Activated T-helper 2 cell treated with anti-CD3 and anti-CD28 coated beads, Interferon-gamma antibody, Interleukin-2, Interleukin-4, amounts not matched to agents 10 μg/mL and 5 μg/mL and 100 μg/mL, durations not matched to agents 14 hours and 24 hours and 36 hours (primary cell): ENCODE results near the gene SDK2. TPM values are rescaled to one million over a fixed set of nuclear protein-coding genes. Genes with fewer than 3 reads are reported as not detected.
A peak's percentile ranks its signal among the peaks of the same experiment; 100 is the strongest.

ENCODE experiments used
- DNase-seq: peaks from one replicate; pipeline ENCODE4 v3.0.0; 2021; ENCODE audit warnings: low spot score
- H3K27ac Mint-ChIP-seq: one replicate; pipeline ENCODE4 v1.8.0; 2021; ENCODE audit warnings: mixed read lengths
- H3K27me3 Mint-ChIP-seq: one replicate; pipeline ENCODE4 v1.8.0; 2021; ENCODE audit warnings: low read depth, mixed read lengths
- H3K36me3 Mint-ChIP-seq: one replicate; pipeline ENCODE4 v1.8.0; 2021; ENCODE audit warnings: low read depth, mixed read lengths
- H3K4me1 Mint-ChIP-seq: one replicate; pipeline ENCODE4 v1.8.0; 2021; ENCODE audit warnings: low read depth, mixed read lengths
- H3K4me3 Mint-ChIP-seq: one replicate; pipeline ENCODE4 v1.8.0; 2021; ENCODE audit warnings: low read depth, mild to moderate bottlenecking, moderate library complexity, mixed read lengths
- H3K9me3 Mint-ChIP-seq: one replicate; pipeline ENCODE4 v1.8.0; 2021; ENCODE audit warnings: mixed read lengths
- intact Hi-C: fragments of 100-400 bp; cut with micrococcal nuclease; formaldehyde crosslinking; loops from one replicate; pipeline ENCODE4 v1.15.1; 2023
- total RNA-seq: library from RNA; stranded (reverse); gene quantifications from 2 replicates; pipeline ENCODE4 v1.2.3, GENCODE V29; 2022

Gene SDK2
- total RNA-seq, 1 donor from 2014 or later, result 0.07 TPM

DNA sequence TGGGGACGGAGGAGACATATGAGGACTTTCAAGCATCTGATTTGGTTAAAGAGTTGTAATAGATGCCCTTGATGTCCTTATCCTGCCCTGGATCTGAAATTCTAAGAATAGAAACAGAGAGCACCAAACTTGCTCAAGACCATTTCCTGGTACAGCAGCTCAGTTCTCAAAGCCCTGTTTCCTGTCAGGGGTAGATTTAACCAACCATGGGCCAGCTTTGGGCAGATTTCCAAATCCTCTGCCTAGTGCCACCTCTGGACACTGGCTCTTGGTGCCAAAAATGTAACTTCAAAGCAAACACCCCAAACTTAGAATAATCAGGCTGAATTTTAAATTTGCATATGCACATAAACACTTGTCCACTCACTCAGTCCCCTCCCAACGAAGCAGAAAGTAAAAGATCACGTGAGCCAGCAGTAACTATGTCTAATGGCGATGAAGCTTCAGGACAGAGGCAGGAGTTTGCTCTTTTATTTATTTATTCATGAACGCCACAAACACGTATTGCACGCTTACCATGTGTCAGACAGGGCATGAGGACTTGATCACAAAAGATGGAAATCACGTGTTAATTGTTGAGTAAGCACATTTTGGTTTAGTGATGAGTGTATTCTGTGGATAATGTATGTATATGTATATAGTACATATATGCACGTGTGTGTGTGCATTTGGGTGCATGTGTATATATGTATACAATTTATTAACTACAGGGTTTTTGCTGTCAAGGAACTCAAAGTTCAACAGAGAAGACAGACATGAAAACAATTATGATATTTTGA lies 23.1 kb upstream of the SDK2 start:
- H3K4me1 Mint-ChIP-seq, result peaks cover 23% of the 10 kb centered on the region
- H3K4me3 Mint-ChIP-seq, result no peak overlapping the region
- H3K36me3 Mint-ChIP-seq, result no peaks in the 10 kb centered on the region
- intact Hi-C loops, result no loop called here
- H3K9me3 Mint-ChIP-seq, result peaks cover 13% of the 10 kb centered on the region
- peak; percentile 13 for DNase-seq
- peaks cover 37% of the 10 kb centered on the region for H3K27me3 Mint-ChIP-seq
- H3K27ac Mint-ChIP-seq, result peak overlapping the region; percentile 1

DNA sequence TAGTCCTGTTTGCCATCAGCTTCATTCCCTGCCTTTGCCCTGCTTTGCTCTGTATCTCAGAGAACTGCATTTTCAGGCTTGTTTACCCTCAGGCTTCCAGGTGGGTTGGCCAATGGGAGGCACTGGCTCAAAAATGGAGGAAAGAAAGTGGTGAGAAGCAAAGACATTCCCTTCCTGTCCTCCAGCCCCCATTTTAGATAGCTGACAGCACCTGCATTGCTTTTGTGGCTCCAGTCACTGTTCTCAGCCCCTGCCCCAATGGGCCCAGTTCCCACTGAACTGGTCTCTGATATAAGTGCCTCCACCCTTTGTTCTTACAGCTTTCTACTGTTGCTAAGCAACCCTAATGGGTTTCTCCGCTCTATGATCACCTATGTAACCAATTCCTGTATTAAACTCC lies 19.4 kb upstream of the SDK2 start:
- H3K4me1 Mint-ChIP-seq, result peaks cover 23% of the 10 kb centered on the region
- DNase-seq, result no peak
- H3K27ac Mint-ChIP-seq, result no peak overlapping the region
- intact Hi-C loops, result no loop called here
- H3K36me3 Mint-ChIP-seq, result no peaks in the 10 kb centered on the region
- H3K27me3 Mint-ChIP-seq, result peaks cover 42% of the 10 kb centered on the region
- H3K4me3 Mint-ChIP-seq, result no peak overlapping the region
- no peaks in the 10 kb centered on the region for H3K9me3 Mint-ChIP-seq

DNA sequence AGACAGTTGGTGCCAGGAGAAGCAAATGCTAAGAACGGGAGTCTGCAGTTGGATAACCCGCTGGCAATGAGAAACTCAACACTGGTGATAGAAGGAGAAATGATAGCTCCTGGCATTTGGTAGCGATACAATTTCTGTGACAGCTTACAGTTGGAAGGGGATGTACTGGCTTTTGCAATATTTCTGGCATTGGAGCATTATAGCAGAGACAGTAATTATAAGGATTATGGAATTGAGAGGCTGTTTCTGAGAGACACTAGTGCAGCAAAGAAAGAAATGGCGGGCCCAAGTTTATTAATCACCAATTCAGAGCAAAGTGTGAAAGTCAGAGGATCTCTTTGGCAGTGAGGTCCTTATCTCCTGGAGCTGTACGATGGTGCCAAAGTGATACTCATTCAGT lies 16.1 kb upstream of the SDK2 start:
- Mint-ChIP-seq H3K4me1 (no peaks in the 10 kb centered on the region), H3K36me3 (no peaks in the 10 kb centered on the region), H3K27ac (no peak overlapping the region), H3K4me3 (no peak overlapping the region), H3K9me3 (no peaks in the 10 kb centered on the region), H3K27me3 (peaks cover 26% of the 10 kb centered on the region)
- intact Hi-C loops, result no loop called here
- no peak for DNase-seq

- H3K4me1 Mint-ChIP-seq, result no peaks in the 10 kb centered on the region
- peaks cover 11% of the 10 kb centered on the region for H3K9me3 Mint-ChIP-seq
- H3K4me3 Mint-ChIP-seq, result no peak overlapping the region
- H3K27ac Mint-ChIP-seq, result no peak overlapping the region
- no peaks in the 10 kb centered on the region for H3K36me3 Mint-ChIP-seq
- peaks cover 19% of the 10 kb centered on the region for H3K27me3 Mint-ChIP-seq
- intact Hi-C loops, result no loop called here
- DNase-seq, result no peak
Measured at GRCh38 chr17:73658821-73659515, 14.7 kb upstream of the SDK2 start.

DNA sequence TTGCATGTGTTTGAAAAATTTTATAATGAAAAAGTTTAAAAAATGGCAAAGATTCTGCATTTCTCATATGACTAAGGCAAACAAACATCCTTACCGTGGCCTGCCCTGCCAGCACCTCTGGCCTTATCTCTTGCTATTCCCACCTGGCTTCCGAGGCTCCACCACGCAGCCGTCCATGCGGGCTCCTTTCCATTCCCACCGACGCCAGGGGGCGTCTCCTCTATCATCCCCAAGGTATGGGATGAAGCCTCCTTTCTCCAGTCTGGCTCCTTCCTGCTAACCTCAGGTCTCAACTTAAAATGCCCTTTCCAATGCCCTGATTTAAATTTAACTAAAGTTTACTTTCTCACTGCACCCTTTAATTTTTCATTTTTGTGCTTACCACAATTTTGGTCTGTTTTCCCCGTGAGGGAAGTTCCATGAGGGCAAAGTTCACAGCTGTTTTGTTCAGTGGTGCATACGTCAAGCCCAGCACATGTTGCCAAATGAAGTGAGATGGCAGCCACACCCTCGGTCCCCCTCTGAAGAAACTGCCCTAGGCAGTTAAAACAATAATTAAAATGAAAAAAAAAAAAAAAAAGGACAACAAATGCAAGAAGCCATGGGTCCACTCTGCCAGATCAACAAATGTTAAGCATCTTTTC lies 13.3 kb upstream of the SDK2 start:
- DNase-seq, result no peak
- Mint-ChIP-seq H3K4me3 (no peak overlapping the region), H3K36me3 (no peaks in the 10 kb centered on the region), H3K27ac (no peak overlapping the region), H3K27me3 (peaks cover 15% of the 10 kb centered on the region), H3K4me1 (no peaks in the 10 kb centered on the region), H3K9me3 (peaks cover 17% of the 10 kb centered on the region)
- intact Hi-C loops, result no loop called here

GRCh38 chr17:73654241-73654640 lies 10.0 kb upstream of the SDK2 start:
- Mint-ChIP-seq H3K27ac (no peak overlapping the region), H3K4me3 (no peak overlapping the region), H3K36me3 (no peaks in the 10 kb centered on the region), H3K4me1 (no peaks in the 10 kb centered on the region), H3K27me3 (peaks cover 22% of the 10 kb centered on the region), H3K9me3 (peaks cover 17% of the 10 kb centered on the region)
- DNase-seq, result no peak
- intact Hi-C loops, result no loop called here

DNA sequence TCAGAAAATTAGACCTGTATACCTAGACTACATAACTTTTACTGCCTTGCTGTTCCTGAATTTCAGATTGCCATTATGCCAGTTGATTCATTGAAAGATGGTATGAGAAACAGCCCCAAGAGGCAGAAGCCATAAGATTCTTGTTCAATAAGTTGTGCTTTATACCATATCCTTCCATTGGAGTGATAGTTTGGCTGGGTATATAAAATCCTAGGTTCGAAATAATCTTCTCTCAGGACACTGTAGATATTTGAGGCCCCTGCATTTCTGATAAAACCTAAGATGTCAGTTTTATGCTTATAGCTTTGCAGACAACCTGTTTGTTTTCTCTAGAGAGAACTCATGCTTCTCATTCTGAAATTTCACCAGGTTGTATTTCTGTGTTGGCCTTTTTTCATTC lies 9.6 kb upstream of the SDK2 start:
- H3K9me3 Mint-ChIP-seq, result peaks cover 17% of the 10 kb centered on the region
- H3K4me1 Mint-ChIP-seq, result no peaks in the 10 kb centered on the region
- H3K36me3 Mint-ChIP-seq, result no peaks in the 10 kb centered on the region
- H3K4me3 Mint-ChIP-seq, result no peak overlapping the region
- intact Hi-C loops, result no loop called here
- H3K27me3 Mint-ChIP-seq, result peaks cover 24% of the 10 kb centered on the region
- DNase-seq, result no peak
- no peak overlapping the region for H3K27ac Mint-ChIP-seq

DNA sequence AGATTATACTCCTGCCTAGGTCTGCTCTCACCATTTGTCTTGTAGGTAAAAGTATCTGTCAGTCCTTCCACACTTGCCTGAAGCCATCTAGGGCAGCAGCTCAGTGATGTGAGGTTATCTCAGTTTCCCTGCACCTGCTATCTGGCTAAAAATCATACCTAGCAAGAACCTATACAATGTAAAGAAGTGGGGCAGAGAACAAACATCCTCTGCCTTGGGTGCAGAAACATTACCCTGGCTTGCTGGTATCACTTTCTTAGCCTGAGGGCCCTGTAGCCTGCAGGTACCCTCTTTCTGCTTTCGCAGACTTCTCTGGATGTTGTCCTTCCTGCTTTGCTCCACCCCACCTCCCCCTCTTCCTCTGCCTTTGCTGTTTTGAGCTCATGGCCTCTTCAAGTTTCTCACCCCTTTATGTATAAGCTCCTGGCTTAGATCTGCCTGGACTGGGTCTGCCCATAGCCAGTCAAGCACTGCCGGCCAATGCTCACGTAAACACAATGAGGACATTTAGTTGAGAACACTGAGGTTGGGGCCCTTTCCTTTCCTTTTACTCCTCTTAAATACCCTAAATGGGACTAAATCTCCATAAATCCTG lies 8.7 kb upstream of the SDK2 start:
- DNase-seq, result no peak
- H3K36me3 Mint-ChIP-seq, result no peaks in the 10 kb centered on the region
- H3K4me3 Mint-ChIP-seq, result no peak overlapping the region
- H3K4me1 Mint-ChIP-seq, result no peaks in the 10 kb centered on the region
- H3K9me3 Mint-ChIP-seq, result peaks cover 17% of the 10 kb centered on the region
- H3K27me3 Mint-ChIP-seq, result peaks cover 31% of the 10 kb centered on the region
- H3K27ac Mint-ChIP-seq, result no peak overlapping the region
- intact Hi-C loops, result no loop called here

GRCh38 chr17:73650617-73651200 lies 6.5 kb upstream of the SDK2 start:
- no peaks in the 10 kb centered on the region for H3K36me3 Mint-ChIP-seq
- no peaks in the 10 kb centered on the region for H3K4me1 Mint-ChIP-seq

DNA sequence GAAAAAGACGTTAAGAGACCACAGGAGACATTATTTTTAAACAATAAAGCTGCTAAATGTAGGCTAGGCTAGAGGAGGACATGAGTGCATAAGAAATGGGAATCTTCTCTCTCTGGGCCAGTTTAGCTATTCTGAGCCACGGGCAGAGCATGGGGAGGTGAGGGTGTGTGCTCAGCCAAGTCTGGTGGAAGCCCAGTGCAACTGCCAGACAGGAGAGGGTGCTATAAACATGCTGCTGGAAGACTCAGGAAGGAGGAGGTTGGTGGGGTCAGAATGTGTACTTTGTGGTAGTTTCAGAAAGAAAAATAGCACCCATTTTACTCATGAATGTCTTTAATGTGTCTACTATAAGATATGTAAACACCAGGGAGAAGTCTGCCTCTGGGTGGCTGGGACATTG lies 5.9 kb upstream of the SDK2 start:
- Mint-ChIP-seq H3K27me3 (peaks cover 56% of the 10 kb centered on the region), H3K36me3 (no peaks in the 10 kb centered on the region), H3K4me1 (no peaks in the 10 kb centered on the region), H3K4me3 (no peak overlapping the region), H3K27ac (no peak overlapping the region), H3K9me3 (peaks cover 17% of the 10 kb centered on the region)
- intact Hi-C loops, result no loop called here
- no peak for DNase-seq

More at GRCh38 chr17:73650617-73651200, 6.5 kb upstream of the SDK2 start:
- no peak for DNase-seq
- H3K27me3 Mint-ChIP-seq, result peaks cover 51% of the 10 kb centered on the region
- H3K27ac Mint-ChIP-seq, result no peak overlapping the region
- H3K4me3 Mint-ChIP-seq, result no peak overlapping the region
- intact Hi-C loops, result no loop called here
- peaks cover 17% of the 10 kb centered on the region for H3K9me3 Mint-ChIP-seq

- DNase-seq, result no peak
- Mint-ChIP-seq H3K27me3 (peaks cover 59% of the 10 kb centered on the region), H3K4me3 (no peak overlapping the region), H3K36me3 (no peaks in the 10 kb centered on the region), H3K9me3 (peaks cover 6% of the 10 kb centered on the region), H3K4me1 (peaks cover 2% of the 10 kb centered on the region), H3K27ac (no peak overlapping the region)
- intact Hi-C loops, result loop anchor here (5.0 kb wide), 1 partner anchor 63 kb away; no protein-coding TSS in a partner anchor
Measured at GRCh38 chr17:73648974-73649373, 4.7 kb upstream of the SDK2 start.

DNA sequence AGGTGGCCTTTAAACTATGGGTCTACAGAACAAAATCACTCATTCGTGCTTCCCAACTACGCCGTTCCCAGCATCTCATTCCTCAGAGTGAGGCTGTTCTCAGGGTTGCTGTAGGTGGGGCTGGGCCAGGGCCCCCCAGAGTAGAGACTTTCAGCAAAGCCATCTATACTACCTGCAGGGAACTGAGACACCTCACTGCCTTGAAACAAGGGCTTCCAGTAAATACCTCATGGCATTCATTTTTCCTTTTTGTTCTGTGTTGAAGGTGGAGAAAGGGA lies 4.2 kb upstream of the SDK2 start:
- no peak for DNase-seq
- intact Hi-C loops, result loop anchor here (5.0 kb wide), 1 partner anchor 64 kb away; no protein-coding TSS in a partner anchor
- Mint-ChIP-seq H3K4me3 (no peak overlapping the region), H3K27ac (no peak overlapping the region), H3K36me3 (no peaks in the 10 kb centered on the region), H3K9me3 (peaks cover 3% of the 10 kb centered on the region), H3K4me1 (peaks cover 2% of the 10 kb centered on the region), H3K27me3 (peaks cover 58% of the 10 kb centered on the region)
